Measurements from ENCODE around the gene SMOC2. TPM values are rescaled to one million over a fixed set of nuclear protein-coding genes. Genes with fewer than 3 reads are reported as not detected.

The SMOC2 gene
- total and polyA plus RNA-seq, 2 of the 4 experiments (the other 2 are of a cell fraction), result not detected

DNA sequence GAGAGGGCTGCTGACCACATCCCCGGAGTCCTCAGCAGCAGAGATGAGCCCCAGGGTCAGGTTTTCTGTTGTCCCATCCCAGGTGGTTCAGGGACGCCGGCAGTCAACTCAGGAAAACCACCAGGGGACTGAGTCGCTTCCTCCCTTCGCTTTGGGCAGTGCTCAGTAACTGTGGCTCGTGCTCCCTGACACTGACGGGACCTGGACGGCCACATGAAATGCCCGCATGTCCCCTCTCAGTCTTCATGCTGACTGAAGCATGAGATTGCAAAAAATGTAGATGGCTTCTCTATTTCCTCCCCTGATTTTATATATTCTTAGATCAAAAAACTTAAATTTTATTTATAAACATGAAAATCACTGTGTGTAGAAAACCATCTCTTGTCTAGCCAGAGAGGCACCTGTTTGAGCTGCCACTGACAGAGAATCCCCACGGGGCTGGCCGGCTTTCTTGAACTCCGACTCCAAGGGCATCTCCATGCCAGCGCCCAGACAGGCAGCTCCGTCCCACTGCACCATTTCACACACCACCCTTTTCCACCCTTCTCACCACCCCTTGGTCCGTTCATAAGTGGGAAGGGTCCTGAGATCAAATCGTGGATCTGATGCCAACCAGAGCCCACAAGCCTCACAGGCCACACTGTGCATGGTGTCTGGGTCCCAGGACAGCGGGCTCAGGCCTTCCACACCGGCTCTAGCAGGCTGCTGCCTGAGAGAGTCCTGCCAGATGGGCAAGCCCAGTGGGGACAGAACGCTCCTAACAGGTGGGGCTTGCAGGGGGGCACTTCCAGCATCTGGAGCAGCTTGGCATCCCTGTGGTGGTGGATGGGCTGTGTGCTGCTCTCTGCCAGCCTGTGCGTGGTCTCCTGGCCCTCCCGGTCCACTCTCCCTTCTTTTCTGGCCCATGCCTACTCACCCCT is 98.2 kb downstream of the SMOC2 start:
- ChIA-PET POLR2A (ENCODE audit: unreplicated experiment) (no interaction called here), CTCF (no interaction called here)
- Histone ChIP-seq H3K4me3 (ENCODE audit: insufficient read depth, low read depth, low read length) (no peak overlapping the region), H2AK5ac (ENCODE audit: low read depth, low read length) (no peak overlapping the region), H2BK5ac (ENCODE audit: low read depth, low read length, poor library complexity, severe bottlenecking) (no peak overlapping the region), H4K91ac (ENCODE audit: insufficient read depth, low read depth, low read length) (no peak overlapping the region), H3K9me1 (ENCODE audit: insufficient read depth, low read length) (no peaks in the 10 kb centered on the region), H3K9ac (ENCODE audit: low read depth, low read length) (no peak overlapping the region), H4K20me1 (ENCODE audit: insufficient read depth, low read length) (no peaks in the 10 kb centered on the region), H2AK9ac (replicated peaks; ENCODE audit: low read depth, low read length, poor library complexity) (no peak overlapping the region), H2BK15ac (ENCODE audit: low read depth, low read length) (no peak overlapping the region), H3K23ac (ENCODE audit: low read depth, low read length) (no peak overlapping the region), H3K56ac (ENCODE audit: extremely low read depth, insufficient read depth, low read length) (no peak overlapping the region), H2BK120ac (ENCODE audit: low read depth, low read length) (no peak overlapping the region), H3K4ac (ENCODE audit: low read depth, low read length) (no peak overlapping the region), H3K4me2 (ENCODE audit: low read depth, low read length) (no peak overlapping the region), H3K4me1 (ENCODE audit: control insufficient read depth, insufficient read depth, low read length) (no peaks in the 10 kb centered on the region), H3K79me1 (ENCODE audit: low read depth in 1 of 2, low read length in 2 of 2) (no peaks in the 10 kb centered on the region), H4K5ac (ENCODE audit: low read depth, low read length) (no peak overlapping the region), H4K8ac (ENCODE audit: low read depth in 2 of 2, low read length in 2 of 2) (no peak overlapping the region), H3K18ac (ENCODE audit: low read depth, low read length) (no peak overlapping the region), H2BK20ac (ENCODE audit: low read depth, low read length) (no peak overlapping the region), H3K27ac (ENCODE audit: insufficient read depth, low read length) (no peak overlapping the region), H3K9me3 (ENCODE audit: control insufficient read depth, insufficient read depth, low read length) (peaks cover 47% of the 10 kb centered on the region), H3K36me3 (ENCODE audit: control insufficient read depth, insufficient read depth, low read length) (no peaks in the 10 kb centered on the region), H3K27me3 (ENCODE audit: control insufficient read depth, insufficient read depth, low read length) (no peaks in the 10 kb centered on the region), H2AFZ (replicated peaks; ENCODE audit: low read length, poor library complexity) (no peak overlapping the region), H3K14ac (replicated peaks; ENCODE audit: low read depth, low read length) (no peak overlapping the region)
- ATAC-seq (ENCODE audit: low read depth), result no peak
- BruUV-seq (replicated peaks), result no TSS peak
- dilution Hi-C loops (cut with HindIII; ENCODE audit: low sequenced_read_pairs, unreplicated experiment), result no loop called here
- TF ChIP-seq FOS (IDR thresholded peaks at IDR 0.05; ENCODE audit: low read depth, low read length), result no peak
- TF ChIP-seq RFX5 (IDR thresholded peaks at IDR 0.05; ENCODE audit: low read depth, low read length), result no peak
- no peak for TF ChIP-seq CHD1 (IDR thresholded peaks at IDR 0.05; ENCODE audit: low read depth, low read length)
- TF ChIP-seq BHLHE40 (IDR thresholded peaks at IDR 0.05; ENCODE audit: low read depth, low read length), result no peak
- TF ChIP-seq, protein P1, sequence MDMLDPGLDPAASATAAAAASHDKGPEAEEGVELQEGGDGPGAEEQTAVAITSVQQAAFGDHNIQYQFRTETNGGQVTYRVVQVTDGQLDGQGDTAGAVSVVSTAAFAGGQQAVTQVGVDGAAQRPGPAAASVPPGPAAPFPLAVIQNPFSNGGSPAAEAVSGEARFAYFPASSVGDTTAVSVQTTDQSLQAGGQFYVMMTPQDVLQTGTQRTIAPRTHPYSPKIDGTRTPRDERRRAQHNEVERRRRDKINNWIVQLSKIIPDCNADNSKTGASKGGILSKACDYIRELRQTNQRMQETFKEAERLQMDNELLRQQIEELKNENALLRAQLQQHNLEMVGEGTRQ (IDR thresholded peaks at IDR 0.05; ENCODE audit: low read depth, low read length), result no peak
- TF ChIP-seq, protein P2, sequence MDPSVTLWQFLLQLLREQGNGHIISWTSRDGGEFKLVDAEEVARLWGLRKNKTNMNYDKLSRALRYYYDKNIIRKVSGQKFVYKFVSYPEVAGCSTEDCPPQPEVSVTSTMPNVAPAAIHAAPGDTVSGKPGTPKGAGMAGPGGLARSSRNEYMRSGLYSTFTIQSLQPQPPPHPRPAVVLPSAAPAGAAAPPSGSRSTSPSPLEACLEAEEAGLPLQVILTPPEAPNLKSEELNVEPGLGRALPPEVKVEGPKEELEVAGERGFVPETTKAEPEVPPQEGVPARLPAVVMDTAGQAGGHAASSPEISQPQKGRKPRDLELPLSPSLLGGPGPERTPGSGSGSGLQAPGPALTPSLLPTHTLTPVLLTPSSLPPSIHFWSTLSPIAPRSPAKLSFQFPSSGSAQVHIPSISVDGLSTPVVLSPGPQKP (IDR thresholded peaks at IDR 0.05; ENCODE audit: borderline replicate concordance, low read depth, low read length), result no peak
- TF ChIP-seq RAD21 (IDR thresholded peaks at IDR 0.05; ENCODE audit: low read length), result no peak
- no peak for TF ChIP-seq NFE2L2 (IDR thresholded peaks at IDR 0.05; ENCODE audit: low read depth, low read length)
- TF ChIP-seq, protein P3, sequence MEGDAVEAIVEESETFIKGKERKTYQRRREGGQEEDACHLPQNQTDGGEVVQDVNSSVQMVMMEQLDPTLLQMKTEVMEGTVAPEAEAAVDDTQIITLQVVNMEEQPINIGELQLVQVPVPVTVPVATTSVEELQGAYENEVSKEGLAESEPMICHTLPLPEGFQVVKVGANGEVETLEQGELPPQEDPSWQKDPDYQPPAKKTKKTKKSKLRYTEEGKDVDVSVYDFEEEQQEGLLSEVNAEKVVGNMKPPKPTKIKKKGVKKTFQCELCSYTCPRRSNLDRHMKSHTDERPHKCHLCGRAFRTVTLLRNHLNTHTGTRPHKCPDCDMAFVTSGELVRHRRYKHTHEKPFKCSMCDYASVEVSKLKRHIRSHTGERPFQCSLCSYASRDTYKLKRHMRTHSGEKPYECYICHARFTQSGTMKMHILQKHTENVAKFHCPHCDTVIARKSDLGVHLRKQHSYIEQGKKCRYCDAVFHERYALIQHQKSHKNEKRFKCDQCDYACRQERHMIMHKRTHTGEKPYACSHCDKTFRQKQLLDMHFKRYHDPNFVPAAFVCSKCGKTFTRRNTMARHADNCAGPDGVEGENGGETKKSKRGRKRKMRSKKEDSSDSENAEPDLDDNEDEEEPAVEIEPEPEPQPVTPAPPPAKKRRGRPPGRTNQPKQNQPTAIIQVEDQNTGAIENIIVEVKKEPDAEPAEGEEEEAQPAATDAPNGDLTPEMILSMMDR (conservative IDR thresholded peaks at IDR 0.05; ENCODE audit: low read depth, low read length), result no peak
- DNase-seq, result no peak
- 74% methylated on average over 9 of the region's 21 CpGs; no CpG with 5 or more reads in 1 of the 2 experiments for WGBS, 2 experiments (ENCODE audit: extremely low coverage in 2 of 2, insufficient read length in 1 of 2)
- in situ Hi-C loops (cut with MboI; ENCODE audit: low sequenced_read_pairs), result no loop called here
- intact Hi-C loops (cut with micrococcal nuclease), result no loop called here

Data from IMR-90 (cell line).